K562 (cell line): ENCODE data around the gene ZMYND8. TPM values are rescaled to one million over a fixed set of nuclear protein-coding genes. Genes with fewer than 3 reads are reported as not detected.

Experiments
- ARID4B ChIP-seq: sonication (generic); formaldehyde crosslinking; IDR thresholded peaks from 2 replicates; pipeline ENCODE4 v1.8.0; 2022; ENCODE audit warnings: mild to moderate bottlenecking, missing genetic modification reagents
- ATF7 ChIP-seq: fragments of 450-650 bp; IDR thresholded peaks from 2 replicates; pipeline ENCODE4 v1.7.1; 2014; ENCODE audit warnings: mild to moderate bottlenecking, moderate library complexity
- CBX5 ChIP-seq: IDR thresholded peaks from 2 replicates; pipeline ENCODE4 v1.6.1; 2014; ENCODE audit warnings: low read depth, borderline replicate concordance
- ELF4 ChIP-seq: fragments of 450-650 bp; formaldehyde crosslinking; IDR thresholded peaks from 2 replicates; pipeline ENCODE4 v1.4.0; 2022; ENCODE audit warnings: missing genetic modification characterization
- ETV1 ChIP-seq: fragments of 450-650 bp; conservative IDR thresholded peaks from 2 replicates; pipeline ENCODE4 v1.6.1; 2016; ENCODE audit warnings: missing genetic modification characterization, control low read depth, low read depth, missing compliant biosample characterization
- HDAC8 ChIP-seq: fragments of 450-650 bp; IDR thresholded peaks from 2 replicates; pipeline ENCODE4 v1.6.1; 2016; ENCODE audit warnings: mild to moderate bottlenecking, missing genetic modification characterization, moderate library complexity, missing compliant biosample characterization
- HDGF ChIP-seq: fragments of 450-650 bp; IDR thresholded peaks from 2 replicates; pipeline ENCODE4 v1.6.1; 2016
- HLTF ChIP-seq: fragments of 450-650 bp; IDR thresholded peaks from 2 replicates; pipeline ENCODE4 v1.6.1; 2016
- IFI16 ChIP-seq: fragments of 250-450 bp; sonication (Bioruptor Pico); IDR thresholded peaks from 2 replicates; pipeline ENCODE4 v2.1.2; 2022; ENCODE audit warnings: mild to moderate bottlenecking, inconsistent platforms
- KDM1A ChIP-seq, 2 experiments: fragments of 450-650 bp; IDR thresholded peaks; 2 replicates each; pipeline ENCODE4 v1.6.1; 2016; ENCODE audit warnings: mild to moderate bottlenecking in 2 of 2
- MAZ ChIP-seq, 2 experiments: fragments of 450-650 bp in 1 of 2; sonication (generic) in 1 of 2; formaldehyde crosslinking; IDR thresholded peaks in 1 of 2; conservative IDR thresholded peaks in 1 of 2; 2 replicates each; pipeline versions ENCODE4 v1.4.0 to v1.5.0; 2020; ENCODE audit warnings: mild to moderate bottlenecking in 1 of 2, missing genetic modification reagents in 1 of 2
- RCOR1 ChIP-seq, 2 experiments: IDR thresholded peaks; 2 replicates each; pipeline ENCODE4 v1.6.1; 2012; ENCODE audit warnings: low read depth in 2 of 2, low read length in 2 of 2, borderline replicate concordance in 1 of 2, improper control_type of control experiment in 1 of 2
- TAF1 ChIP-seq: IDR thresholded peaks from 2 replicates; pipeline ENCODE4 v1.6.1; 2011; ENCODE audit warnings: mild to moderate bottlenecking, low read length, moderate library complexity; ENCODE audit not compliant: insufficient read depth, control insufficient read depth, severe bottlenecking; ENCODE audit errors: extremely low read depth
- THRAP3 ChIP-seq: fragments of 450-650 bp; IDR thresholded peaks from 2 replicates; pipeline ENCODE4 v1.6.1; 2016; ENCODE audit warnings: mild to moderate bottlenecking, inconsistent platforms, borderline replicate concordance
- ZEB2 ChIP-seq: fragments of 450-650 bp; IDR thresholded peaks from 2 replicates; pipeline ENCODE4 v1.6.1; 2016
- ZFP30 ChIP-seq: fragments of 250-450 bp; sonication (Bioruptor Pico); IDR thresholded peaks from 2 replicates; pipeline ENCODE4 v1.8.0; 2022; ENCODE audit warnings: moderate library complexity, mild to moderate bottlenecking, inconsistent platforms, borderline replicate concordance
- ZNF174 ChIP-seq: fragments of 250-450 bp; sonication (Bioruptor Pico); IDR thresholded peaks from 2 replicates; pipeline ENCODE4 v1.4.0; 2020; ENCODE audit warnings: mild to moderate bottlenecking
- polyA plus RNA-seq, 8 experiments: library from polyadenylated mRNA; depleted of rRNA in 4 of 8; stranded (reverse) in 5 of 8; unstranded in 3 of 8; fragments of >200 nt; fragmentation: Nextera tagmentation in 2 of 8; fragmentation: Illumina TruSeq in 1 of 8; extraction: Ambion mirVana in 2 of 8; extraction: Trizol in 1 of 8; gene quantifications; 2 replicates each; pipeline versions ENCODE4 v1.2.1 to v1.2.3, GENCODE V29; 2011 to 2014; ENCODE audit warnings: inconsistent platforms in 1 of 8, missing spikeins in 1 of 8
- total RNA-seq, 7 experiments: library from RNA; depleted of rRNA in 6 of 7; stranded (reverse); fragments of >200 nt in 6 of 7; fragmentation: Illumina TruSeq in 2 of 7; extraction: Trizol in 2 of 7; gene quantifications; 2 replicates each; pipeline versions ENCODE4 v1.2.1 to v1.2.3, GENCODE V29; 2011 to 2021; ENCODE audit warnings: low replicate concordance in 1 of 7
- TF ChIP-seq, protein P1 (sequence below), 2 experiments: IDR thresholded peaks in 1 of 2; conservative IDR thresholded peaks in 1 of 2; 2 replicates each; pipeline ENCODE4 v1.6.1; 2016; ENCODE audit warnings: low read depth in 2 of 2, mild to moderate bottlenecking in 1 of 2, missing compliant biosample characterization in 1 of 2, missing genetic modification characterization in 1 of 2, moderate library complexity in 1 of 2
- TF ChIP-seq, protein P2 (sequence below), 2 experiments: fragments of 250-450 bp in 1 of 2; fragments of 450-650 bp in 1 of 2; sonication (Bioruptor Pico) in 1 of 2; IDR thresholded peaks; 2 replicates each; pipeline versions ENCODE4 v1.6.1 to v1.8.0; 2016 to 2021; ENCODE audit warnings: mild to moderate bottlenecking in 2 of 2, moderate library complexity in 2 of 2, missing compliant biosample characterization in 1 of 2, missing genetic modification characterization in 1 of 2

ZMYND8 gene
- total and polyA plus RNA-seq, 9 of the 15 experiments (the other 6 are each of a cell fraction or from before 2014, with no cell fraction given), result 31.8 to 148 (median 71.9) TPM

DNA sequence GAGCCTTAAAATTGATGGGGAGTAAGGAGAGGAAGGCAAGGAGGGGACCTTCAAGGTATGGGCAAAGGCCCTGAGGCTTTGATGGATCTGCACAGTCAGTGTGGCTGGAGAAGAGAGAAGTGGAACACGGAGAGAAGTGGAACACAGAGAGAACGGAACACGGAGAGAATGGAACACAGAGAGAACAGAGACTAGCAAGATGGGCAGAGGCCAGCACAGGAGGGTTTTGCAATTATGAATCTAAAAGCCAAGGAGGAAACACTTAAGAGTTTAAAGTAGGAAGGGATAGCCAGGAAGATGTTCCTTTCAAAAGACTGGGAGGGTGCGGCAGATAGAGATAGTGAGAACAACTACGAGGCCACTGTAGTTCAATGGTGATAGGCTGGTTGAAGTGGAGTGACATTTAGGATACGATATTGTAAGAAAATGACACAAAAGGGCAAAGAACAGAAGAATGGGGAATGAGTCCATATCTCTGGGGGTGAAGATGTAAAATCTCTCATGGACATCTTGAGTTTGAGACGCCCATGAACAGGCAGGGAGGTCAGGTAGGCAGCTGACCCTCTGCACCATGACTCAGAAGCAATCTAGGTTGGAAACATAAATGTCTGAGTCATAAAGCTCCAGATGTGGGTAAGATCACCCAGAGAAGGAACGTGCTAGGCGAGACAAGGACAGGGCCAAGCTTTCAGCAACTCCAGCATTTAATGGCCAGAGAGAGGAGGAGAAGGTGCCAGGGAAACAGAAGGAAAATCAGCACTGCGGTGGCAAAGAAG lies 25.4 kb downstream of the ZMYND8 start (continued):
- TF ChIP-seq ETV1 (tag), result peak; percentile 43; the same call in 1 of the 2 replicates
- TF ChIP-seq MAZ (CRISPR knock-in tag; conservative IDR thresholded peaks at IDR 0.05 in 1 of 2, IDR thresholded peaks at IDR 0.05 in 1 of 2), result peak in 1 of 2 experiments; percentile 56; a peak in 2 of 4 replicates
- TF ChIP-seq ELF4, result peak; percentile 69; the same call in 1 of the 2 replicates
- peak; percentile 82; the same call in 1 of the 2 replicates for TF ChIP-seq ATF7
- no peak for TF ChIP-seq HDAC8 (tag)
- TF ChIP-seq HDGF, result 0 out of 2 replicates have a peak, but pooled peaks have one; percentile 77
- no peak for TF ChIP-seq IFI16
- TF ChIP-seq ZNF174 (CRISPR knock-in tag), result no peak
- TF ChIP-seq CBX5, result no peak
- TF ChIP-seq ZEB2, result peak; percentile 86
- TF ChIP-seq, protein P1, sequence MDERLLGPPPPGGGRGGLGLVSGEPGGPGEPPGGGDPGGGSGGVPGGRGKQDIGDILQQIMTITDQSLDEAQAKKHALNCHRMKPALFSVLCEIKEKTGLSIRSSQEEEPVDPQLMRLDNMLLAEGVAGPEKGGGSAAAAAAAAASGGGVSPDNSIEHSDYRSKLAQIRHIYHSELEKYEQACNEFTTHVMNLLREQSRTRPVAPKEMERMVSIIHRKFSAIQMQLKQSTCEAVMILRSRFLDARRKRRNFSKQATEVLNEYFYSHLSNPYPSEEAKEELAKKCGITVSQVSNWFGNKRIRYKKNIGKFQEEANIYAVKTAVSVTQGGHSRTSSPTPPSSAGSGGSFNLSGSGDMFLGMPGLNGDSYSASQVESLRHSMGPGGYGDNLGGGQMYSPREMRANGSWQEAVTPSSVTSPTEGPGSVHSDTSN (CRISPR knock-in tag; IDR thresholded peaks at IDR 0.05; ENCODE audit: low read depth), result no peak
- TF ChIP-seq, protein P1 (tag; conservative IDR thresholded peaks at IDR 0.05; ENCODE audit: low read depth), result peak; percentile 31; the same call in 1 of the 2 replicates
- TF ChIP-seq RCOR1 (IDR thresholded peaks at IDR 0.05; ENCODE audit: borderline replicate concordance in 1 of 2, low read depth in 2 of 2, low read length in 2 of 2), result peak; percentile 84 to 97
- peak; percentile 23; the same call in 1 of the 2 replicates for TF ChIP-seq THRAP3
- TF ChIP-seq, protein P2, sequence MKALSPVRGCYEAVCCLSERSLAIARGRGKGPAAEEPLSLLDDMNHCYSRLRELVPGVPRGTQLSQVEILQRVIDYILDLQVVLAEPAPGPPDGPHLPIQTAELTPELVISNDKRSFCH (CRISPR knock-in tag; IDR thresholded peaks at IDR 0.05), result no peak
- TF ChIP-seq, protein P2 (tag; IDR thresholded peaks at IDR 0.05), result peak; percentile 88
- 0 out of 2 replicates have a peak, but pooled peaks have one; percentile 22 for TF ChIP-seq ARID4B (CRISPR knock-in tag)
- peak; percentile 30 for TF ChIP-seq TAF1
- TF ChIP-seq HLTF, result peak; percentile 38; the same call in 1 of the 2 replicates
- TF ChIP-seq ZFP30 (CRISPR knock-in tag), result no peak
- peak; percentile 97 to 98 for TF ChIP-seq KDM1A (IDR thresholded peaks at IDR 0.05)
